Endothelial cell of umbilical vein (primary cell): ENCODE results near the gene CHML. TPM values are rescaled to one million over a fixed set of nuclear protein-coding genes. Genes with fewer than 3 reads are reported as not detected.

ENCODE experiments used
- BruUV-seq: library from RNA; stranded (reverse); fragments of 400-500 nt; replicated peaks from 2 replicates; lab custom pipeline; 2021; lab: Mats Ljungman, UMichigan
- CTCF ChIA-PET: fragments of 300-600, 350-600 bp; sonication (Branson Sonifier 250); formaldehyde crosslinking; loops from one replicate; lab custom pipeline; 2021; ENCODE audit warnings: antibody characterized with exemption, inconsistent platforms; lab: Charles Lee
- POLR2A ChIA-PET: fragments of 300-600, 350-600 bp; sonication (Branson Sonifier 250); formaldehyde crosslinking; loops from one replicate; lab custom pipeline; 2021; ENCODE audit warnings: antibody characterized with exemption, inconsistent platforms; lab: Charles Lee
- DNase-seq: peaks from one replicate; pipeline ENCODE4 v3.0.0-alpha.2; 2011; ENCODE audit warnings: low read depth, low spot score
- FAIRE-seq: peaks from 2 replicates; lab custom pipeline; 2011; peaks lifted over from hg19 to GRCh38; lab: Jason Lieb, UNC
- H2AFZ ChIP-seq: 2 replicates; pipeline ENCODE4 v1.6.0; 2012; ENCODE audit warnings: low read depth, low read length, control low read depth, inconsistent platforms
- H3K27ac ChIP-seq: 2 replicates; pipeline ENCODE4 v1.5.1; 2011; ENCODE audit warnings: low read depth, mild to moderate bottlenecking, control low read depth, low read length, moderate library complexity; ENCODE audit not compliant: insufficient read depth
- H3K27me3 ChIP-seq, 2 experiments: 2 replicates each; pipeline versions ENCODE4 v1.6.0 to v1.6.1; 2011; ENCODE audit warnings: low read length in 2 of 2, mixed read lengths in 1 of 2; ENCODE audit not compliant: control insufficient read depth in 2 of 2, insufficient read depth in 2 of 2
- H3K36me3 ChIP-seq, 2 experiments: 2 replicates in 1 of 2; 3 replicates in 1 of 2; pipeline ENCODE4 v1.5.1; 2011; ENCODE audit warnings: low read length in 2 of 2, mild to moderate bottlenecking in 1 of 2, moderate library complexity in 1 of 2; ENCODE audit not compliant: control insufficient read depth in 2 of 2, insufficient read depth in 2 of 2; ENCODE audit errors: extremely low read depth in 1 of 2
- H3K4me1 ChIP-seq: 3 replicates; pipeline ENCODE4 v1.5.1; 2011; ENCODE audit warnings: mild to moderate bottlenecking, low read length; ENCODE audit not compliant: control insufficient read depth, insufficient read depth; ENCODE audit errors: extremely low read depth
- H3K4me2 ChIP-seq: 2 replicates; pipeline ENCODE4 v1.6.1; 2011; ENCODE audit warnings: low read length, control low read depth, mixed read lengths; ENCODE audit not compliant: insufficient read depth
- H3K4me3 ChIP-seq, 3 experiments: fragments of 200-600 bp in 1 of 3; sonication (generic), shearing (Covaris generic) in 1 of 3; replicated peaks in 1 of 3; 2 replicates each; pipeline ENCODE4 v1.5.1; 2011 to 2016; ENCODE audit warnings: control low read depth in 3 of 3, low read length in 3 of 3, mild to moderate bottlenecking in 2 of 3, inconsistent platforms in 1 of 3, low read depth in 1 of 3, moderate library complexity in 1 of 3; ENCODE audit not compliant: insufficient read depth in 1 of 3
- H3K79me2 ChIP-seq: 2 replicates; pipeline ENCODE4 v1.6.0; 2012; ENCODE audit warnings: low read length, inconsistent platforms; ENCODE audit not compliant: control insufficient read depth, insufficient read depth
- H3K9ac ChIP-seq: replicated peaks from 2 replicates; pipeline ENCODE3; 2011; ENCODE audit warnings: low read length, control low read depth; ENCODE audit not compliant: insufficient read depth; ENCODE audit errors: extremely low read depth
- H3K9me1 ChIP-seq: replicated peaks from 3 replicates; pipeline ENCODE4 v1.6.0; 2011; ENCODE audit warnings: mild to moderate bottlenecking, low read length; ENCODE audit not compliant: control insufficient read depth, insufficient read depth; ENCODE audit errors: extremely low read depth
- H3K9me3 ChIP-seq: replicated peaks from 2 replicates; pipeline ENCODE4 v1.5.1; 2012; ENCODE audit warnings: low read length, inconsistent platforms; ENCODE audit not compliant: control insufficient read depth, insufficient read depth
- H4K20me1 ChIP-seq: replicated peaks from 2 replicates; pipeline ENCODE3; 2011; ENCODE audit warnings: mild to moderate bottlenecking, low read length; ENCODE audit not compliant: control insufficient read depth, insufficient read depth; ENCODE audit errors: extremely low read depth
- EZH2 ChIP-seq: IDR thresholded peaks from 2 replicates; pipeline ENCODE4 v1.6.1; 2012; ENCODE audit warnings: borderline replicate concordance, low read depth, mild to moderate bottlenecking, moderate library complexity, low read length, inconsistent platforms; ENCODE audit not compliant: severe bottlenecking
- FOS ChIP-seq: IDR thresholded peaks from 2 replicates; pipeline ENCODE4 v1.6.1; 2011; ENCODE audit warnings: mild to moderate bottlenecking, low read length, moderate library complexity, borderline replicate concordance; ENCODE audit not compliant: insufficient read depth
- POLR2AphosphoS5 ChIP-seq: IDR thresholded peaks from 2 replicates; pipeline ENCODE4 v1.6.1; 2012; ENCODE audit warnings: low read depth, mild to moderate bottlenecking, control low read depth, low read length, moderate library complexity; ENCODE audit not compliant: insufficient read depth
- dilution Hi-C: fragments of 300-500 bp; cut with MboI; formaldehyde crosslinking; loops from one replicate; pipeline ENCODE4 v1.15.0; 2019; ENCODE audit warnings: low sequenced_read_pairs; ENCODE audit not compliant: extremely low pct_ligation_motif_present
- intact Hi-C: fragments of 100-400 bp; cut with micrococcal nuclease; formaldehyde crosslinking; loops from one replicate; pipeline ENCODE4 v1.10.0; 2022
- polyA plus RNA-seq, 4 experiments: library from polyadenylated mRNA; depleted of rRNA in 3 of 4; stranded (reverse) in 3 of 4; unstranded in 1 of 4; fragments of >200 nt; gene quantifications; 2 replicates each; pipeline versions ENCODE4 v1.2.1 to v1.2.3, GENCODE V29; 2011 to 2012; ENCODE audit warnings: missing spikeins in 1 of 4
- total RNA-seq: library from RNA; stranded (reverse); gene quantifications from 2 replicates; pipeline ENCODE4 v1.2.3, GENCODE V29; 2021
- TF ChIP-seq, protein P1 (sequence below): IDR thresholded peaks from 2 replicates; pipeline ENCODE4 v1.6.1; 2011; ENCODE audit not compliant: insufficient read depth, insufficient read length
- TF ChIP-seq, protein P2 (sequence below), 2 donors: IDR thresholded peaks; 1 replicate in 1 of 2; 2 replicates in 1 of 2; pipeline ENCODE4 v1.5.1; 2011; ENCODE audit warnings: low read length in 2 of 2, mild to moderate bottlenecking in 2 of 2, moderate library complexity in 2 of 2, control low read depth in 1 of 2, inconsistent platforms in 1 of 2, low read depth in 1 of 2; ENCODE audit not compliant: insufficient read depth in 1 of 2; ENCODE audit errors: extremely low read depth in 1 of 2

CHML gene
- total and polyA plus RNA-seq, 2 donors (not counting 3 experiments of a cell fraction or from before 2014, with no cell fraction given) = 3.3 to 22.3 TPM

- ChIA-PET POLR2A (no interaction called here), CTCF (interaction anchor here (0.8 to 3.0 kb wide), 4 partner anchors 13 to 33 kb away, joined by 3 to 20 read pairs (median 12); no protein-coding TSS in a partner anchor)
- no peaks in the 10 kb centered on the region for H3K9me3 ChIP-seq
- peak overlapping the region; percentile 49 to 90 (median 57) for H3K4me3 ChIP-seq
- H2AFZ ChIP-seq = peak overlapping the region; percentile 88
- H3K27ac ChIP-seq = peak overlapping the region; percentile 32
- BruUV-seq = no TSS peak
- TF ChIP-seq, protein P1, sequence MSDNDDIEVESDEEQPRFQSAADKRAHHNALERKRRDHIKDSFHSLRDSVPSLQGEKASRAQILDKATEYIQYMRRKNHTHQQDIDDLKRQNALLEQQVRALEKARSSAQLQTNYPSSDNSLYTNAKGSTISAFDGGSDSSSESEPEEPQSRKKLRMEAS = no peak
- TF ChIP-seq FOS (no peak), EZH2 (no peak), POLR2AphosphoS5 (no peak)
- TF ChIP-seq, protein P2, sequence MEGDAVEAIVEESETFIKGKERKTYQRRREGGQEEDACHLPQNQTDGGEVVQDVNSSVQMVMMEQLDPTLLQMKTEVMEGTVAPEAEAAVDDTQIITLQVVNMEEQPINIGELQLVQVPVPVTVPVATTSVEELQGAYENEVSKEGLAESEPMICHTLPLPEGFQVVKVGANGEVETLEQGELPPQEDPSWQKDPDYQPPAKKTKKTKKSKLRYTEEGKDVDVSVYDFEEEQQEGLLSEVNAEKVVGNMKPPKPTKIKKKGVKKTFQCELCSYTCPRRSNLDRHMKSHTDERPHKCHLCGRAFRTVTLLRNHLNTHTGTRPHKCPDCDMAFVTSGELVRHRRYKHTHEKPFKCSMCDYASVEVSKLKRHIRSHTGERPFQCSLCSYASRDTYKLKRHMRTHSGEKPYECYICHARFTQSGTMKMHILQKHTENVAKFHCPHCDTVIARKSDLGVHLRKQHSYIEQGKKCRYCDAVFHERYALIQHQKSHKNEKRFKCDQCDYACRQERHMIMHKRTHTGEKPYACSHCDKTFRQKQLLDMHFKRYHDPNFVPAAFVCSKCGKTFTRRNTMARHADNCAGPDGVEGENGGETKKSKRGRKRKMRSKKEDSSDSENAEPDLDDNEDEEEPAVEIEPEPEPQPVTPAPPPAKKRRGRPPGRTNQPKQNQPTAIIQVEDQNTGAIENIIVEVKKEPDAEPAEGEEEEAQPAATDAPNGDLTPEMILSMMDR (IDR thresholded peaks at IDR 0.05; ENCODE audit: extremely low read depth in 1 of 2, insufficient read depth in 1 of 2, low read depth in 1 of 2, low read length in 2 of 2) = peak in 1 of 2 donors; percentile 19
- H3K79me2 ChIP-seq = peaks cover 46% of the 10 kb centered on the region
- H3K4me1 ChIP-seq = peaks cover 33% of the 10 kb centered on the region
- H3K9me1 ChIP-seq = no peaks in the 10 kb centered on the region
- H4K20me1 ChIP-seq = no peaks in the 10 kb centered on the region
- H3K27me3 ChIP-seq = no peaks in the 10 kb centered on the region
- intact Hi-C loops = loop anchor here (1.0 to 10.0 kb wide), 3 partner anchors 27 to 285 kb away; partner anchors contain the start of genes EXO1 and RGS7
- peaks cover 0 to 2% of the 10 kb centered on the region in 2 experiments for H3K36me3 ChIP-seq
- H3K4me2 ChIP-seq = peak overlapping the region; percentile 77
- dilution Hi-C loops = no loop called here
- DNase-seq (peak; percentile 58), FAIRE-seq (no peak)
- H3K9ac ChIP-seq = peak overlapping the region; percentile 62
Observed at GRCh38 chr1:241639623-241640148, 483 bp downstream of the CHML start.
